HG03558 (cell line): ENCODE measurements around the gene TMEM258.

Experiments used
- ATAC-seq: cut with Tn5 transposase; IDR thresholded peaks from one replicate; pipeline ENCODE4 v1.9.1; 2021; ENCODE audit warnings: moderate number of reproducible peaks; ENCODE audit not compliant: unreplicated experiment; ENCODE audit errors: extremely low read depth

TMEM258 gene

DNA sequence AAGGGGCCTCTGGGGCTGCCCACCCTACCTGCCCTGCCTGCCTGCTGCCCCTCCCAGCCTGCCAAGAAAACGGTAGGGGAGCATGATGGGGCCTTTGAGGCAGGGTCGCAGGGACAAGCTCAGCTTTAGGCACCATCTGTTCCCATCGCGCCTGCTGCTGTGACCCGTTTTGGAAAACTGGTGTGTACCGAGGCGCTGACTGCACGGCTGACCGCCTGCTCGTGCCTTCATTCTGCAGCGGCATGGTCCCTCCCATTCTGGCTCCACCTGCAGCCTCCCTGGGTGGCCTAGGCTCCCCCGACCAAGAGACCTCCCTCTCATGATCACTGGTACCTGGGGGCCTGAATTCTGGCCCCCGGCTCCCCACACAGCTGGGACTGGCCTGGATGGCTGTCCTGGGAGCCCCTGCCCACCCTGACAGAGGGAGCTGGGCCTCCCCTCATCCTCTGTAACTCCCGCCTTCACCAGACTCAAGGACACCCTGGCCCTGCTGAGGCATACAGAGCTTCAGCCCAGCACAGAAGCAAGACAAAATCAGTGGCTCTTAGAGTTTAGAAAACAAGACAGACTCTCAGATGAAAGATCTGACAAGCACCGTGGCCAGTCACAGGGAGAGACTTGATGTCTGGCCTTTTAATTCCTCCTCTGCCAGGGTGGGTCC is 46.5 kb downstream of the TMEM258 start:
- ATAC-seq, result no peak

DNA sequence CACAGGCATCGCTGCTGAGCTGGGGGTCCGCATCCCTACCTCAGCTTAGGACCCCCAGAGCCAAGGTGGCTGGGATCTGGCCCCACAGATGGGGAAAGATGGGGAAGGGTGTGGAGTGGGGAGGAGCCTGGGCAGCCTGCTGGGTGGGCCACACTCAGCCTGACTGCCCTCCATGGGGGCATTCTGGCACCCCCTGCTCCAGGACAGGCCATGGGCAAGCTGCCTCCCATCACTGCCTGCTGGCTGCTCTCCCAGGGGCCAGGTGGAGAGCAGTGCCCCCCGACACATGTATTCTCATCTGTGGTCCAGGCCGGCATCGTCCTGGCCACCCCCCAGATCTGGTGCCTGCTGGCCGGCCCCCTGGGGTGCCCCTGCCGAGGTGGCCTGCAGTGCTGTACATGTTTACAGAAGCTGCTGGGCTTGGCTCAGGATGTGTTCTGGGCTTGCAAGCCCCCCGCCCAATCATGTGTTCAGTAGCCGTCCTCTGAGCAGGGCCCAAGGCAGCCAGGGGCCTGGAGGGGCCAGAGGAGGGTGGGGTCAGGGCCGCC is 47.7 kb downstream of the TMEM258 start:
- ATAC-seq, result no peak

DNA sequence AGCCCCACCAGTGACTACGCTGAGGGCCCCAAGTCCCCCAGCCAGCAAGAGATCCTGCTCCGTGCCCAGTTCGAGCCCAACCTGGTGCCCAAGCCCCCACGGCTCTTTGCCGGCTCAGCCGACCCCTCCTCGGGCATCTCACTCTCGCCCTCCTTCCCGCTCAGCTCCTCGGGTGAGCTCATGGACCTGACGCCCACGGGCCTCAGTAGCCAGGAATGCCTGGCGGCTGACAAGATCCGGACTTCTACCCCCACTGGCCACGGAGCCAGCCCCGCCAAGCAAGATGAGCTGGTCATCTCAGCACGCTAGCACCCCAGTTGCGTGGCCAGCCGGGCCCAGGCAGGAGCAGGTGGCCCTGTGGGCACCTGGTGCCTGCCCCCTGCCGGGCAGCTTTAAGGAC is 48.2 kb downstream of the TMEM258 start:
- ATAC-seq, result no peak

DNA sequence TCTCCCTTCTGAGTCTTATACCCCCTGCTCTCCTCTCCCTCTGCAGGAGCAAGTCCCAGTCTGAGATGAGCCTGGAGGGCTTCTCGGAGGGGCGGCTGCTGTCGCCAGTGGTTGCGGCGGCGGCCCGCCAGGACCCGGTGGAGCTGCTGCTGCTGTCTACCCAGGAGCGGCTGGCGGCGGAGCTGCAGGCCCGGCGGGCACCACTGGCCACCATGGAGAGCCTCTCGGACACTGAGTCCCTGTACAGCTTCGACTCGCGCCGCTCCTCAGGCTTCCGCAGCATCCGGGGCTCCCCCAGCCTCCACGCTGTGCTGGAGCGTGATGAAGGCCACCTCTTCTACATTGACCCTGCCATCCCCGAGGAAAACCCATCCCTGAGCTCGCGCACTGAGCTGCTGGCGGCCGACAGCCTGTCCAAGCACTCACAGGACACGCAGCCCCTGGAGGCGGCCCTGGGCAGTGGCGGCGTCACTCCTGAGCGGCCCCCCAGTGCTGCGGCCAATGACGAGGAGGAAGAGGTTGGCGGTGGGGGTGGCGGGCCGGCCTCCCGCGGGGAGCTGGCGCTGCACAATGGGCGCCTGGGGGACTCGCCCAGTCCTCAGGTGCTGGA is 48.8 kb downstream of the TMEM258 start:
- no peak for ATAC-seq

DNA sequence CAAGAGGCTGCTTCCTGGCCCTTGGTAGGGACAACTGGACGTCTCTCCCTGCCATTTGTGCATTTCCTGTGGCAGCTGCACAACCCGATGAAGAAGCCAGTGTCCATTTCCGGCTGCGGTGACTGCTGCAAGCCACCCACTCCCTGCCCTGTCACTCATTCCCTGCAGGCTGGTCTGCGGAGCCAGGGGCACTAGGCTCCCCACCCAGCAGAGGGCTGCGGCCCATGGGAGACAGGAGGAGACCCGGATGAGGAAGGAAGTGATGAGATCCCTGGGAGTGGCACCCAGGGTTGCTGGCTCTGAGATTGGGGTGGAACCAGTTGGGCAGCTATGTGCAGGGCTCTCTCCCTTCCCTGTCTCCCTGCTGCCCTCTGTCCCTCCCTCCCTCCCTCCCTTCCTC is 50.0 kb downstream of the TMEM258 start:
- no peak for ATAC-seq

DNA sequence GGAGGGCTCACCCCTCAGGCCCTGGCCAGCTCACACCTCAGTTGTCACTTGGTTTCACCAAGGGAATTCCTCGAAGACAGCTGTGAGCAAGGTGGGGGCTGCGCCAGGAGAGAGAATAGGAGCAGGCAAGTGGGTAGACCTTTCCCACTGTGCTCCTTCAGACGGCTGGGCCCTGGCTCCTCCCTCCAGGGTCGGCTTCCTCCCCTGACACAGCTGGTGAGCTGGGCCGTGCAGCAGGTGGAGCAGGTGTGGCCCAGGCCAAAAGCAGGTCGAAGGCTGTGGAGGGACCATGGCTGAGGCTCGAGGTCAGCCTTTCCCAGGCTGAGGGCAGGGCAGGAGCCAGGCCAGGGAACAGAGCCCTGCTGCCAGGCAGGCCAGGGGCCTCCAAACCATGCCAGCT is 52.4 kb downstream of the TMEM258 start:
- no peak for ATAC-seq

DNA sequence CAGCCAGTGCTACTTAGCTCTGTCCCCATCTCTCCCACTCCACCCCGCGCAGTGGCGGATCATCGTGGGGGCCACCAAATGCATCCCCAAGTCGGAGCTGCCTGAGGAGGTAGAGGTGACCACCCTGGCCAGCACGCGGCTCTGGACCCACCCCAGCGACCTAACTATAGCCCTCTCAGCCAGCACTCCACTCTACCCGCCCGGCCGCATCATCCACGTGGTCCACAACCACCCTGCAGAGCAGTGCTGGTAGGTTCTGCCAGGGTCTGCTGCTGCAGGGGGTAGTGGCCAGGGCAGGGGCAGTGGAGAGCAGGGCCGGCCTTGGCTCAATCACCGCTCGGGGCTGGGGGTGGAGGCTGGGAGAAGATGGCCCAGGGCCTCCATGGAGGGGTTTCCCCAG is 53.0 kb downstream of the TMEM258 start:
- ATAC-seq, result no peak
